GM12873 (cell line): Measurements from ENCODE around the gene MT1E.

Source experiments
- CTCF ChIP-seq: IDR thresholded peaks from 2 replicates; pipeline ENCODE4 v1.5.1; 2012; ENCODE audit warnings: low read depth, mild to moderate bottlenecking, moderate library complexity, low read length, control low read depth; ENCODE audit not compliant: insufficient read depth; ENCODE audit errors: missing control alignments

Gene MT1E

GRCh38 chr16:56625140-56625942 lies at the start of gene MT1E:
Gene MT1E, plus strand, starts transcription at chr16:56625781. Its CDS starts 71 bp downstream, at chr16:56625852.
- TF ChIP-seq CTCF = no peak

- TF ChIP-seq CTCF = peak; percentile 94
These were observed 48.8 kb upstream of the MT1E start for GRCh38 chr16:56576585-56577299.

GRCh38 chr16:56577300-56577625 lies 48.3 kb upstream of the MT1E start:
- TF ChIP-seq CTCF = no peak

GRCh38 chr16:56580391-56581048 lies 45.1 kb upstream of the MT1E start:
- TF ChIP-seq CTCF = no peak

GRCh38 chr16:56583351-56584168 lies 42.0 kb upstream of the MT1E start:
- no peak for TF ChIP-seq CTCF

- TF ChIP-seq CTCF = no peak
These were observed 41.3 kb upstream of the MT1E start for GRCh38 chr16:56584276-56584675.
